Fibroblast of lung (primary cell): Measurements from ENCODE around the gene HSD3B7.

ENCODE experiments used
- CTCF ChIP-seq, 2 donors: IDR thresholded peaks in 1 of 2; conservative IDR thresholded peaks in 1 of 2; 1 replicate in 1 of 2; 2 replicates in 1 of 2; pipeline ENCODE4 v1.5.1; 2011 to 2012; ENCODE audit warnings: low read length in 2 of 2, control low read depth in 1 of 2, inconsistent platforms in 1 of 2, low read depth in 1 of 2, mild to moderate bottlenecking in 1 of 2
- EZH2 ChIP-seq: IDR thresholded peaks from 2 replicates; pipeline ENCODE4 v1.5.1; 2012; ENCODE audit warnings: low read length, control low read depth, mild to moderate bottlenecking; ENCODE audit errors: missing control alignments

GRCh38 chr16:30947859-30948666, 36.9 kb upstream of the HSD3B7 start:
- TF ChIP-seq CTCF (conservative IDR thresholded peaks at IDR 0.05 in 1 of 2, IDR thresholded peaks at IDR 0.05 in 1 of 2; ENCODE audit: low read depth in 1 of 2, low read length in 2 of 2) (no peak), EZH2 (no peak)
